Stimulated activated CD4-positive, alpha-beta T cell treated with anti-CD3 and anti-CD28 coated beads, Interleukin-2, amount 100 ng/mL, for 48 hours (primary cell): ENCODE results near the gene LCN10.
"Not testable (repeated sequence)": the region's sequence is repeated elsewhere in the genome, so short reads cannot be mapped to it uniquely, and the experiment has no call there.

Source experiments
- DNase-seq, 2 donors: peaks; one replicate each; pipeline ENCODE4 v3.0.0-alpha.2; 2020

LCN10 gene

DNA sequence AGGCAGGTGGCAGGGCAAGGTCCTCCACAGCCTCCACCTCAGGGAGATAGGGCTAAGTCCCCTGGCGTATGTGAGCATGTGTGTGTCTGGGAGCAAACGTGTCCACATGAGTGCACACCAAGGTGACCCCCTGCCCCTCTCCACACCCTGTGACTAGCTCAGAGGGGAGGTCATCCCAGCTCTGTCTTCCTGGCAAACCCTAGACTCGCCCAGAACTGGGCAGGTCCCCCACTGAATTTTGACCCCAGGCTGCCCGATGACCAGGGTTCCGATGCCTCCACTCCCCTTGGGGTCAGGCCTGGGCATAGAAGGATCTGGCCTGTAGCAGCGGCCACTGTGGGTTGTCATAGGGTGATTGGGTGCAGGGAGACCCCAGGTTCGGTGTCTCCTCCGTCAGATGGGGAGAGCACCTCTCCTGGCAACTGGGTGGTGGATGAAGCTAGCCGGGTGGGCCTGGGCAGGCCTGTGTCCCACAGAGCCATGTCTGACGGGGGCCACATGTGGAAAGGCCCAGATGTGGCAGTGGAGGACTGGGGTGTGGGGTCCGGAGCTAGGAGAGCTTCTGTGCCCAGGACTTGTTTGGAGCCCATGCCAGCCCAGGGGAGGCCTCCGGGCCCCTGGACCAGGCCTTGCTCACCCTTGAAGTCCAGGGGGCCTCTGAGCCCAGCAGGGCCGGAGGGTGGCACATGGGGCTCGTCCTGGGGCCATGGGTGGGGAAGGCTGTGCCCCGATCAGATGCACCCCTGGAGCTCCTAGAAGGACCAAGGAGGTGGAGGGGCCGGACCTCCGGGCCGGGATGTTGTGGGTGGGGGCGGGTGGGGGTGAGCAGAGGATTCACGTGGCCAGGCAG is 24.2 kb downstream of the LCN10 start:
- no peak for DNase-seq

DNA sequence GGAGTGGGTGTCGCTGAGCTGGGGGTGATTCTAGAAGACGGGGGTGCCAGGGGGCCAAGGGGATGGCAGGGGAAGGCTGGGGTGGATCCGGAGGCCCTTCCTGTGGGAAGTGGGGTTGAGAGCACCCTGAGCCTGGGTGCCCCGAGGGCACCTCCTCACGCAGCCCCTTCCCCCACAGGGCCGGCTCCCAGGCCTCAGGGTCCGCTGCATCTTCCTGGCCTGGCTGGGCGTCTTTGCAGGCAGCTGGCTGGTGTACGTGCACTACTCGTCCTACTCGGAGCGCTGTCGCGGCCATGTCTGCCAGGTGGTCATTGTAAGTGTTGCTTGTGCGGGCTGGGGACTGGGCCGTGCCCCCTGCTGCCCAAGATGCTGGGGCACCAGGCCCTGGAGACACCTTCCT is 25.3 kb downstream of the LCN10 start:
- DNase-seq, result no peak

DNA sequence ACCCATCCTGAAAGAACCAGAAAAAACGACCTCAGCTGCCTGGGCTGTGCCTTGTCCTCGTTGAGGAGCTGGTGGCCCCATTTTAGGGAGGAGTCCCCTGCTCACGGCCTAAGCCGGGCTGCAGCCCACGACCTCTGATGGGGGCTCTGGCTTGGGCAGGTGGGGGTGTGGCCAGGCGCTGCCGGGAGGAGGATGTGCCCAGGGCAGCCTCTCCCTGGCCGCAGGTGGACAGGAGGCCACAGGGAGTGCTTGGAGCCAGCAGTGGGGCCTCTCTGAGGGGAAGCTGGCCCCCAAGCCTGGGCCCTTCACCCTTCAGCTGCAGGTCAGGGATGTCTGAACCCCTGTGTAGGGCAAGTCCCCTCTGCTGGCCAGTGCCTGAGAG is 27.9 kb downstream of the LCN10 start:
- no peak for DNase-seq

DNA sequence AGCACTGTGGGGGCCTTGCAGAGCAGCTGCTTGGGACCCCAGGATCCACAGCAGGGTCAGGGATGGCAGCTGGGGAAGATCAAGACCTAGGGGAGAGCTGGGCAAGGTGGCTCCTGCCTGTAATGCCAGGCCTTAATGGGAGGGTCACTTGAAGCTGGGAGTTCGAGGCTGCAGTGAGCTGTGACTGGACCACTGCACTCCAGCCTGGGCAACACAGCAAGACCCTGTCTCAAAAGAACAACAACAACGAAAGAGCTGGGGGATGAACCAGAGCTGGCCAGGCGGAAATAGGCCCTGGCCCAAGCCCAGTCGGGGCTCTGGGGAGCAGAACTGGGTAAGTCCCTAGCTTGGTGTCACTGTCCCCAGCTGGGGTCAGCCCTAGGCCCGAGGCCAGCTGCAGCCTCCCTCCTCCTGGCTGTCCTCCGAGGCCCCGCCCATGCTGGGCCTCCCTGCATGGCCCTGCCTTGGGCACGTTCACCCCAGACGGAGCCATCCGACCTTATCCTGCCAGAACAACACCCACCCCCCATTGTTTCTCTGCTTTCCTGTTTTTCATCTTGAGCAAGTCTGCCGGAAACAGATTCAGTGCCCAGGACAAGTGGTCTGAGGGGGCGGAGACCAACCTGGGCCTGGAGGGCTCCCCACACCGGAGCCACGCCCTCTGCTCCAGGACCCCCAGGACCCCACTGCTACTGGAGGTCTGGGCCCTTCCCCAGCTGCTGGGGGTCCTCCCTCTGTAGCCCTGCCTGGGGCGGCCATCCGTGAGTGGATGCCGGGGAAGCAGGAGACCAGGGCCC is 28.4 kb downstream of the LCN10 start:
- no peak for DNase-seq

DNA sequence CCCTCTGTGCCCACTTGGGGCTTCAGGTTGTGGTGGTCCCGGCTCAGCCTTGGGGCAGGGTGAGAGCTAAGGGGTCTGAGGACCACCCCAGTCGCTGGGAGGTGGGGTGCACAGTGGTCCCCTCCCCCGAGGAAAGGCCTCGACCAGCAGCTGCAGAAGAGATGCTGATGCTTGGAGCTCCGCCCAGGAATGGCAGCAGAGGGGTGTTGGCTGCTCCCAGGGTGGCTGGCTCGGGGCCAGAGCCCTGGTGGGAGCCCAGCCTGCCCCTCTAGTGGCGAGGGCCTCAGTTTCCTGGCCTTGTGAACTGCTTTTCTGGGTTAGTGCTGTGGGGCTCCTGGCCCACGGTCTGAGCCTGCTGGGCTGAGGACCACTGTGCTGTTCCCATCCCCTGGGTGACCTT is 29.2 kb downstream of the LCN10 start:
- no peak for DNase-seq

DNA sequence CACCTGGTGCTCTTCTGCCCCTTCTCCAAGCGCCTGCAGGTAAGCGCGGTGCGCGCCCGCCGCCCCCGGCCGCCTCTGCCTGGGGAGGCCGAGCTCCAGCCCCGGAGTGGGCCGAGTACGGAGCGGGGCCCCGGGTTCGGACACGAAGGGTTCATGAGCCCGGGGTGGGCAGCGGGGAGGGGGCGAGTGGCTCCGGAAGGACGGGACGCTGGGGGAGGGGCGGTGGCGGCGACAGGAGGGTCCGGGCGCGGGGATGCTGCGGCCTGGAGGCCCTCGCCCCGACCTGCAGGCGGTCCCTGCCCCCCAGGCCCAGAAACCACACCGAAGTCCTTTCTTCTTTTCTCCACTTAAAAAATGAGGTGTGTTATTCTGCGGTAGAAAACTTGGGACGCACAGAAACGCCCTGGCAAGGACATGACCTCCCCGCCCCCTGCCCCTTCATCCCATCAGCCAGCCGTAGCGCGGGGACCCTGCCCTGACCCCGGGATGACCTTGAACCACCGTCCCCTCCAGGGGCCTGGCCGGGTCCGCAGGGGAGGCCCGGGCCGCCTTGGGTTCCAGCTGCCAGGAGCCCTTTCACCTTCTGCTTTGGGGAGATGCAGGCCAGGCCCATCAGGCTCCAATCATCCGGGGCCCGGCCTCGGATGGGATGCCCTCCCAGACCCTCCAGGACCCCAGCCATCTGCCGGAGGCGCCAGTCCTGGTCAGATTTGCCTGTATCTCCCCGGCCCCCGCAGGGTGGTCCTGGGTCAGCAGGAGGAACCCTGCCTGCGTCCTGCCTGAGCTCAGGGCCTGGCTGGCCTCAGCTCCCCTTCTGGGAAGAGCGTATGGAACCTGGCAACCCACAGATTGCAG is 29.8 kb downstream of the LCN10 start:
- DNase-seq, result no peak

DNA sequence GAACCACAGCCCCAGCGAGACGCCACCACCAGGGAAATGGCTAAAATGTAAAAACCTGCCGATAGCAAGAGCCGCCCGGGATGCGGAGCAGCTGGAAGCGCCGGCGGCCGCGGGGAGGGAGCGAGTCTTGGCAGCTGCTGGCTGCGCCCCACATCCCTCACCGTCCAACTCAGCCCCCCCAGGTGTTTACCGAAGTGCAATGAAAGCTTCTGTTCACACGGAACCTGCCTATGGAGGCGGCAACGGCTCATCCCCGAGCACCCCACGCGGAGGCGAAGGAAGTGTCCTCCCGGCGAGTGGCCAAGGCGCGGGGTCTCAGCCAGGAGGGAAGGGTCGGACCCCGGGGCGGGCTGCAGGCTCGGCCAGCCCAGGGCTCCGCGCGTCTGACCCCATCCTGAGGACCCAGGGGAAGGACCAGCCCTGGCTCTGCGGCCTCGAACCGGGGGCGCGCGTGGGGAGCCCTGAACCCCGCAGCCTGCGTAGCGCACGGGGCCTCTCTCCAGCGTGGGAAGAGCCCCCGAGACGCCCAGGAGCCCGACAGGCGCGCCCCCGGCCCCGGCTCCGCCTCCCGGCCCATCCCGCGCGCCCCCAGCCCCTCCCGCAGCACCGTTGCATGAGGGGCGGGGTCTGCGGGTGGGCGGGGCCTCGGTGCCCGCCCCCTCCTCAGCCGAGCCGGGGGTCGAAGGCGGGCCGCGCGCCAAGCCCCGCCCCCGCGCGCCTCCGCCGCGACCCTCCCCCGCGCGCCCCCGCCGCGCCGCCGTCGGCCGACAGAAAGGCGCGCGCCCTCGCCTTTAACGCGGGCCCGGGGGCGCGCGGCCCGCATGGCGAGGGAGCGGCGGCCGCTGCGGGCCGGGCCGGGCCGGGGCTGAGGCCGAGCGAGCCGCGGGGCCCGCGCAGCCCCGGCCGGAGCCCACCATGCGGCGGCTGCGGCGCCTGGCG is 30.7 kb downstream of the LCN10 start, which contains the start of gene DIPK1B:
TSS of gene DIPK1B (plus strand) at position 822 of the 939 bp plus-strand sequence. CDS start at position 916, 94 bp downstream.
- no peak for DNase-seq

DNA sequence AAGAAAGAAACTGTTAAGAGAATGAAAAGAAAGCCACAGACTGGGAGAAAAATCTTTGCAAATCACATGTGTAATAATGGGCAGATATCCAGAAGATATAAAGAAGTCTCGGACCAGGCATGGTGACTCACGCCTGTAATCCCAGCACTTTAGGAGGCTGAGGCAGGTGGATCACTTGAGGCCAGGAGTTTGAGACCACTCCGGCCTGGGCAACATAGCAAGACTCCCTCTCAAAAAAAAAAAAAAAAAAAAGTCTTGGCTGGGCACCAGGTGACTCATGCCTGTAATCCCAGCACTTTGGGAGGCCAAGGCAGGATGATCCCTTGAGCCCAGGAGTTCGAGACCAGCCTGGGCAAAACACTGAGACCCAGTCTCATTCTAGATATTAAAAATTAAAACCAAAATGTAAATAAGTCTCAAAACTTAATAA is 31.5 kb downstream of the LCN10 start:
- DNase-seq, result not testable (repeated sequence)

DNA sequence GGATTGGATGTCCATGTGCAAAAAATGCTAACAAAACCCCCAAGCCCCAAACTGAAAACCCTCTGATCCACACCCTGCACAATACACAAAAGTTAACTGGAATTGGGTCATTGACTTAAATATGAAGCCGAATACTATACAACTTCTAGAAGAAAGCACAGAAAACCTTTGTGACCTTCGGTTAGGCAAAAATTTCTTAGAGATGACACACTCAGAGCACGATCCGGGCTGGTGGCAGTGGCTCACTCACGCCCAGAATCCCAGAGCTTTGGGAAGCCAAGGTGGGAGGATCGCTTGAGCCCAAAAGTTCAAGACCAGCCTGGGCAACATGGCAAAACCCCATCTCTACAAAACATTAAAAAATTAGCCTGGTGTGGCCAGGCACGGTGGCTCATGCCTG is 32.2 kb downstream of the LCN10 start:
- DNase-seq, result no peak

DNA sequence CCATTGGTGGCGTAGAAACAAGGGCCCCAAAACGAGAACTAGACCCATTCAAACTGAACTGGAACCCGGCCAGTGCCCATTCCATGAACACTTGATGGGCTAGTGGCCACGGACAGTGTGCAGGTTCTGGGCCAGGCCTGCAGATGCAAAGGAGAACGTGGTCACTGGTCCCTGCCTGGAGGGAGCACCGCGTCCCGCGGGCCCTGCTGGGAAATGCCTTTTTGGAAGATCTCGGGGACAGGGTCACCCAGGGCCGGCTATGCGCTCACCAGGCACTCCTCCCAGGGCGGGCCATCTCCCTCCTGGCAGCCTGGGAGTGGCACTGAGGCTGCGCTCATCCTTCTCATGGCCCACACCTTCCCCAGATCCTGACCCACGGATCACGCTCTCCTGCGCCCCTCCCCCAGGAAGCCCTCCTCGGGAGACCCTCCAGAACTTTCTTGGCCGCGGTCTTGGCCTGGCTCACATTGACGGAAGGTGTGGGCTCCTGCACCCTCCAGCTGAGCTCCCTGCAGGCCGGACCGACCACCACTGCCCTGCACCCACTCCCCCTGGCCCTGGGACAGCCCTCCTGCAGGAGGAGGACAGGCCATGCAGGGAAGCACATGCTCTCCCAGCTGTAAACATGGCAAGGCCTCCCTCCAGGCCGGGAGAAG is 33.2 kb downstream of the LCN10 start:
- no peak for DNase-seq

DNA sequence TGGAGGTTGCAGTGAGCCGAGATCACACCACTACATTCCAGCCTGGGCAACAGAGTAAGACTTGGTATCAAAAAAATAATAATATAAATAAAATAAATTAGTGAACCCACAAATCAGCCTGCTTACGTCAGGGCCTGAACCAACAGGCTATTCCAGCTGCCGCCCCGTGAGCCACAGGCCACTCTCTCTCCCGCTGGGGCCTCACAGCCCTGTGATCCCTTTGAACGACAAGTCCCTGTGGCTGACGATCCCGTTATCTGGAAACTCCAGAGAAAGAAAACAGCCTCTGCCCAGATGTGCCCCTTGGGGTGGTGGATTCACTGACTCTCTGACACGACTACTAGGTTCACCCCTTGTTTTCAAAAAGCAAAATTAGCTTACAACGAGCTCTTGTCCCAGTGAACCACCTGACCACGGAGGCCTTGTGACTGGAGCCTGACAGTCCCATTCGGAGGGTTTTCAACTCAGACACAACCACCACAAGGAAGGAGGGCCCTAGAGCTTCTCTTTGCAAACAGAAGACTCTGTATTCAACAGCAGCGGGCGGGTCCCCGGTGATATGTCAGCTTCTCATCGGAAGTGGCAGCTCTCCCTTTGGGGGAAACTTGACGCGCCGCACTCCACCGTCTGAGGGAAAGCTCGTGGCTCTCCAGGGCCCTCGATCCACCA is 34.8 kb downstream of the LCN10 start:
- DNase-seq, result no peak

DNA sequence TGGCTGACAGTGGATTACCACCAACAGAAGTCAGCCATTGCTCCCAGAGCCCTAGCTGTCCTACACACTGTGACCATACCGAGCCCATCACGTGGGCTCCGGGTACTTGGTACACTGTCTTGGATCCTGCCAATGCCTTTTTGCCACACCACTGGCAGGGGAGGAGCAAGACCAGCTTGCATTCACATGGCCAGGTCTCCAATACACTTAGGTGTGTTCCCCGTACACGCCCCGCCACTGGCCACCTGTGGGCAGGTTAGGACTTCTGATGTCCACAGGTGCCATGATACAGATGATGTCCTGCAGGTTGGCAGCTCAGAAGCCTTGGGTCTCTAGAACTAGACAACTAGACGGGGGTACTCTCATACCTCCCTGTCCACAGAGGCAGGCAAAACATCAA is 35.7 kb downstream of the LCN10 start:
- DNase-seq, result no peak

DNA sequence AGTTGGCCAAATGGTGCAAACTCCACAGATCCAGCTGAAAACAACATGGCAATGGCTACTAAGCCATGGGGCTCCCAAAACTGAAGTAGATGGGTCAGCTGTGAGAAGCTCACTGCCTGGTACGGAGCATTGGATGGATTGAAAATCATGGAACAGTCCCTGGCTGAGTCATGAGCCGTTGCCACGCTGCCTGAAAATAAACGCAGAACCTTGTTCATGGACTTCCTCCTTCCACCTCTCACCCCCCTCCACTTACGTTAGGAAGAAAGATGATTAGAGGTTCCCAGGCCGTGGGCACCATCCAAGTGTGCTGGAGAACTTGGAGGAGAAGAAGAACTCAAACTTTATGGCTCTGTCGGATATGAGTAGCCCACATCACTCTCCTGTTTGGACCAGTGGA is 37.2 kb downstream of the LCN10 start:
- no peak for DNase-seq

DNA sequence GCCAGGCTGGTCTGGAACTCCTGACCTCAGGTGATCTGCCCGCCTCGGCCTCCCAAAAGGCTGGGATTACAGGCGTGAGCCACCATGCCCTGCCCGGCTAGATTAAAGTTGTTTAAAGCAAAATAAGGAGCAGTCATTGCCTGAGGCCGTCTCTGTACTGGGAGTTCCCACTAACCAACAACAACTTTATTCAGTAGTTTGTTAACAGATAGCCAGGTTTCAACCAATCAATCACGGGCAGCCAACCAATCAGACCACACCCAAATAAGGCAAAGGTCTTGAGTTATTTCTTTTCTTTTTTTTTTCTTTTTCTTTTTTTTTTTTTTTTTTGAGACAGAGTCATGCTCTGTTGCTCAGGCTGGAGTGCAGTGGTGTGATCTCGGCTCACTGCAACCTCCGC is 38.0 kb downstream of the LCN10 start:
- not testable (repeated sequence) for DNase-seq

DNA sequence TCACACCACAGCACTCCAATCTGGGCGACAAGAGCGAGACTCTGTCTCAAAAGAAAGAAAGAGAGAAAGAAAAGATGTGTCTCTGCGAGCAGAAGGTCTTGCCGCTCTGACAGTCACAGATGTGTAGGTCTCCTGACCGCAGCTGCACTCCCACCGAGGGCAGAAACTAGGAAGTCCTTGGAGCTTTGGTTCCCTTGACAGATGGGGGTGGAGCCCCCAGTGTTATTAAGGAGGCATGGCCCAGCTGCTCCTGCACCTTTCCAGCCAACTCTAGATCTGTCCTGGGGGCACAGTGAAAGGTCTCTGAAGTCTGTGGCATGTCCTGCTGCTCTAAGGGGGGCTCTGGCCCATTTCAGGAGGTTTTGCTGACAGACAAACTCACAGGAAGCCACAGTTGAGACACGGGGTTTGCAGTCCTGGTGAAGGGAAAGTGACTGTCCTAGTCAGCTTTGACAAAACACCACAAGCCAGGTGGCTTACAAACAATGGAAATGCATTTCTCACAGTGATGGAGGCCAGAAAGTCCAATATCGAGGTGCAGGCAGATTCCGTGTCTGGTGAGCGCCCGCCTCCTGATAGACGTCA is 39.4 kb downstream of the LCN10 start:
- no peak for DNase-seq

DNA sequence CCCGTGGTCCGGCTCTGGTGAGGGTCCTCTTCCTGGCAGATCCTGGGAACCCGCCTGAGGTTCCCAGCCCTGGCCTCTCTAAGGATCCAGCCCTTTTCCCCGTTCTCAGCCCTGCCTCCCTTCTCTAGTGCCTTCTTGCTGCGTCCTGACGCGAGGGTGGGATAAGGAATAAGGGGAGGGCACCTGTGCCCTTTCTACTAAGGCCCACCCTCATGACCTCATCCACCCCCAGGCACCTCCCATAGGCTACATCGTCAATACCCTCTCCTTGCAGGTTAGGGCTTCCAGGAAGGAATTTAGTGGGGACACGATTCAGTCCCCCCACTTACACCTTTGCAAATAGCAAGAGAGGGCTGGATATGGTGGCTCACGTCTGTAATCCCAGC is 41.1 kb downstream of the LCN10 start:
- no peak for DNase-seq

DNA sequence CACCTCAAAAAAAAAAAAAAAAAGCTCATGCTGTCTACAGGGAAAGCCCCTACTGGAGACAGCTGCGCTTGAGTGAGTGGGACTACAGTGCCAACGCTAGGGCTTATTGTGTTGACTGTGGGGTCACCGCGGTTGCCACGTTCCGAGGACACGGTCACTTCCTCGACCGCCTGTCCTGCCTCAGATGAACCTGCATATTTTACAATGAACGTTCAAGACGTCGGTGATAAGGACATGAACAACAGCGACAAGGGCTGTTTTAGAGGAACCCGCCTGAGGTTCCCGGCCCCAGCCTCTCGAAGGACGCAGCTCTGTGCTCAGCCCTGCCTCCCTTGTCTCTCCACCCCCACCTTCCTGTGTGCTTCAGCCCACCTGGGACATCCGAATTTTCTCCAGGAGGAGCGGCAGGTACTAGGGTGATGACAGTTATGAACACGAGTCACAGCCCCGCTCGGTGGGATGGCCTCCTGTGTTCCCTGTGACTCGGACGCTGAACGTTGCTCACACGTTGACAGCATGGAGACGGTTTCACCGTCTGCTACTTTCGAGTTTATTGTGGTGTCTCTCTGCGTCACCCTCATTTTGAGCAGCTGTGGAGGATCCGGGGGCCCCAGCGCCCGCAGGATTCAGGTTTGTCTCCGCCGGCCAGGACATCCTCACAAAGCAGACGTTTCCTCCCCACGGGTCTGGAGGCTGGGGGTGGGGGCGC is 41.6 kb downstream of the LCN10 start:
- DNase-seq, result peak; percentile 64

DNA sequence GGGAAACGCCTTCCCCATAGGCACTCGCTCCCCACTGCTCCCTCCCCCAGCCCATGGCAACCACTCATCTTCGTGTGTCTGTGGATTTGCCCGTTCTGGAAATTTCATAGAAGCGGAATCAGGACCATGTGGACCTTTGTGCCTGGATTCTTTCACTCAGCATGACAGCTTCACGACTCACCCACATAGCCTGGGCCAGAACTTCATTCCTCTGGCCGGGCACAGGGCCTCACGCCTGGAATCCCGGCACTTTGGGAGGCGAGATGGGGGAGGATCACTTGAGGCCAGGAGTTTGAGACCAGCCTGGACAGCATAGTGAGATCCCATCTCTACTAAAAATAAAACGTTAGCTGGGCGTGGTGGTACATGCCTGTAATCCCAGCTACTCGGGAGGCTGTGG is 42.4 kb downstream of the LCN10 start:
- no peak for DNase-seq

DNA sequence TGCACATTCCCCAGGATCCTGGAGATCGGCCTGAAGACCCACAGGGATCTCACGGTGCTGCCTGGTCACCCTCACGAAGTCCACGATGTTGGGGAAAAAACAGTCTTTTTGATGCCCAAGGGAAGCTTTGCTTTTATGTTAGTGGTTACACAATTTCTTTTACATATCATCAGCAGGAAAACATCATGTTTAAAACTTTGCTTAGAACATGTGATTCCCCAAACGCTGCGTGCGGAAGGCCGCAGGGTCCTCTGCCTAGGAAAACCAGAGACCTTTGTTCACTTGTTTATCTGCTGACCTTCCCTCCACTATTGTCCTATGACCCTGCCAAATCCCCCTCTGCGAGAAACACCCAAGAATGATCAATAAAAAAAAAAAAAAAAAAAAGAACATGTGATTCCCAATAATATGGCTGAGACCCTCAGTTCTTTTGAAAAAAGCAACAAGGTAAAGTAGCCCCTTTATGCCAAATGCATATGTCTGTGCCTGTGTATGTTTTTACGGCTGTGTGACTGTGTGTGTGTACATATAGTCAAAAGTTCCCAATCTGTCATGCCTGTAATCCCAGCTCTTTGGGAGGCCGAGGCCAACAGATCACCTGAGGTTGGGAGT is 44.0 kb downstream of the LCN10 start:
- DNase-seq, result no peak
